Stimulated activated memory B cell treated with anti-CD40 and anti-IgM and Interleukin-4, amounts not matched to agents 10 μg/mL and 1 μg/mL and 100 μg/mL, for 72 hours (primary cell): ENCODE results near the gene ZCCHC24.

Experiments
- ATAC-seq: fragments of 150-1000 bp; cut with Tn5 transposase; 2 replicates; pipeline ENCODE4 v1.10.0; 2021
- H3K27ac Mint-ChIP-seq: one replicate; pipeline ENCODE4 v1.8.0; 2022; ENCODE audit warnings: mild to moderate bottlenecking, mixed read lengths
- H3K27me3 Mint-ChIP-seq: one replicate; pipeline ENCODE4 v1.8.0; 2022; ENCODE audit warnings: mixed read lengths
- H3K36me3 Mint-ChIP-seq: one replicate; pipeline ENCODE4 v1.8.0; 2022; ENCODE audit warnings: mixed read lengths
- H3K4me1 Mint-ChIP-seq: one replicate; pipeline ENCODE4 v1.8.0; 2022; ENCODE audit warnings: mixed read lengths
- H3K4me3 Mint-ChIP-seq: one replicate; pipeline ENCODE4 v1.8.0; 2022; ENCODE audit warnings: mild to moderate bottlenecking, moderate library complexity, mixed read lengths
- H3K9me3 Mint-ChIP-seq: one replicate; pipeline ENCODE4 v1.8.0; 2022; ENCODE audit warnings: mixed read lengths

The ZCCHC24 gene

DNA sequence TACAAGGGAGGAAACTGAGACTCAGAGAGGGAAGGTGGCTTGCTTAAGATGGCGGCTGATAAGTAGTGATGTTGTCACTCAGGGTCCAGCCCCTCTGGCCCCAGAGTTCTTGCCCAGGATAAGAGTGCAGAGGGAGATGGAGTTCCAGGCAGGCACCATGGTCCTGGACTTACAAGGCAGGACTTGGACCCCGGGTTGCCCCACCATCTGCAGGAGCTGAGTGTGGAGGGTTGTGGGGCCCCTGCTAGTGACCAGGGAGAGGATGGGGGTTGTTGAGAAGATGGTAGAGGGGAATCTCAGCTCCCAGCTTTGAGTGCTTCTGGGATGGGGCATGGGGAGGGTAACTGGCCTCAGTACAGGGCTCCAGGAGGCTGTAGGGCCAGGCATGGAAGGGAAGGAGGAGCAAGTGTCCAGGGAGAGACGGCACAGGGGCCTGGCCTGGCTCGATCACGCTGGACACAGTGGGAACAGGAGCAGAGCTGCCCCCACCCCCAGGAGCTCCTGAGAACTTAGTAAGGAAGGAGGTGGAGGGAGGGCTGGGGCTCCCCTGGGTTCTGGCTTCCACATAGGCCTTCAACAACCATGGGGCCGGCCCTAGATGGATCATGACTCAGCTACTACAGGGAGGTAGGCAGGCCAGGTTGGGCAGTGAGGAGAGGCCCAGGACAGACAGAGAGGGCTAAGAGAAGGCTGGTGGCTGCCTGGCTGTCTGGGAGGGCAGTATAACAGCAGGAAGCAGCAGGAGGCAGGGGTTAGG, 69.9 kb downstream of the ZCCHC24 start:
- Mint-ChIP-seq H3K4me1 (peaks cover 6% of the 10 kb centered on the region), H3K9me3 (peaks cover 3% of the 10 kb centered on the region), H3K4me3 (no peak overlapping the region), H3K27ac (no peak overlapping the region), H3K36me3 (no peaks in the 10 kb centered on the region), H3K27me3 (no peaks in the 10 kb centered on the region)
- ATAC-seq, result no peak

- Mint-ChIP-seq H3K27me3 (no peaks in the 10 kb centered on the region), H3K27ac (no peak overlapping the region), H3K4me3 (no peak overlapping the region), H3K4me1 (peaks cover 6% of the 10 kb centered on the region), H3K36me3 (no peaks in the 10 kb centered on the region), H3K9me3 (peaks cover 6% of the 10 kb centered on the region)
- peak; percentile 70 for ATAC-seq
Measured at GRCh38 chr10:79374312-79375191, 70.9 kb downstream of the ZCCHC24 start.

- Mint-ChIP-seq H3K27me3 (no peaks in the 10 kb centered on the region), H3K4me3 (no peak overlapping the region), H3K27ac (no peak overlapping the region), H3K36me3 (no peaks in the 10 kb centered on the region), H3K4me1 (peaks cover 6% of the 10 kb centered on the region), H3K9me3 (peaks cover 6% of the 10 kb centered on the region)
- no peak for ATAC-seq
Measured at GRCh38 chr10:79372871-79373270, 72.6 kb downstream of the ZCCHC24 start.

DNA sequence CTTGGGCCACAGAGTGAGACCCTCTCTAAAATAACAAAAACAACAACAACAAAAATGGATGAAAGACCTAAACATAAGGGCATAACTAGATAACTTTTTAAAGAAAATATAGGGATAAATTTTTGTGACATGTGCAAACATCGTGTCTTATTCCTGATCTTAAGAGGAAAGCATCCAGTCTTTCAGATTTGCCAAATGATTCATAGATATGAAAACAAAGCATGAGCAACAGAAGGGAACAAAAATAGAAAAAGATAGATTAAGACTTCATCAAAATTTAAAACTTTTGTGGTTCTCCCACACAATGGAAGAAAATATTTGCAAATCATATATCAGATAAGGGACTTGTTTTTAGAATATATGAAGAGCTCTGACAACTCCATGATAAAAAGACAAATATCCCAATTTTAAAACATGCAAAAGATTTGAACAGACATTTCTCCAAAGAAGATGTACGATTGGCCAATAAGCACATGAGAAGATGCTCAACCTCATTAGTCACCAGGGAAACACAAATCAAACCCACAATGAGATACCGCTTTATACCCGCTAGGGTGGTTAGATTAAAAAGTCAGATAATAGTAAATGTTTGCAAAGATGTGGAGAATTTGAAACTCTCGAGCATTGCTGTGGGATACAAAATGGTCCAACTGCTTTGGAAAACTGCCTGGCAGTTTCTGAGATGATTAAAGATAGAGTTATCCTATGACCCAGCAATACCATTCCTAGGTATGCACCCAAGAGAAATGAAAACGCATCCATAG, 77.8 kb downstream of the ZCCHC24 start:
- Mint-ChIP-seq H3K36me3 (no peaks in the 10 kb centered on the region), H3K9me3 (peaks cover 6% of the 10 kb centered on the region), H3K4me1 (no peaks in the 10 kb centered on the region), H3K27ac (no peak overlapping the region), H3K27me3 (no peaks in the 10 kb centered on the region), H3K4me3 (no peak overlapping the region)
- ATAC-seq, result no peak

- Mint-ChIP-seq H3K4me3 (no peak overlapping the region), H3K27ac (no peak overlapping the region), H3K27me3 (no peaks in the 10 kb centered on the region), H3K4me1 (peaks cover 20% of the 10 kb centered on the region), H3K9me3 (no peaks in the 10 kb centered on the region), H3K36me3 (peaks cover 20% of the 10 kb centered on the region)
- ATAC-seq, result no peak
Measured at GRCh38 chr10:79361726-79362397, 83.6 kb downstream of the ZCCHC24 start.

GRCh38 chr10:79360499-79361342, 84.7 kb downstream of the ZCCHC24 start:
- ATAC-seq, result no peak
- H3K4me1 Mint-ChIP-seq, result peaks cover 28% of the 10 kb centered on the region
- H3K9me3 Mint-ChIP-seq, result no peaks in the 10 kb centered on the region
- H3K4me3 Mint-ChIP-seq, result no peak overlapping the region
- no peak overlapping the region for H3K27ac Mint-ChIP-seq
- no peaks in the 10 kb centered on the region for H3K27me3 Mint-ChIP-seq
- H3K36me3 Mint-ChIP-seq, result peaks cover 27% of the 10 kb centered on the region

GRCh38 chr10:79359816-79360498, 85.5 kb downstream of the ZCCHC24 start:
- Mint-ChIP-seq H3K9me3 (no peaks in the 10 kb centered on the region), H3K27me3 (no peaks in the 10 kb centered on the region), H3K4me1 (peaks cover 36% of the 10 kb centered on the region), H3K36me3 (peaks cover 35% of the 10 kb centered on the region), H3K4me3 (no peak overlapping the region), H3K27ac (no peak overlapping the region)
- ATAC-seq, result peak; percentile 69

DNA sequence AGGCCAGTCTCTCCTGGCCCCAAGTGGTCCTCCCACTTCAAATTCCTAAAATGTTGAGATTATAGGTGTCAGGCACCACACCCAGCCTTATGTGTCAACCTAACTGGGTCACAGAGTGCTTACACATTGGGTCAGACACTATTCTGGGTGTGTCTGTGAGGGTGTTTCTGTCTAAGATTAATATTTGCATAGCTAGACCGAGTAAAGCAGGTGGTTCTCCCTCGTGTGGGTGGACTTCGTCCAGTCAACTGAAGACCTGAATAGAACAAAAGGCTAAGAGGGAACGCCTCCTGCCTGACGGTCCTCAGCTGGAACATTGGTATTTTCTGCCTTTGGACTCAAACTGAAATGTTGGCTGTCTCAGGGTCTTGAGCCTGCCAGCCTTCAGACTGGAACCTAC, 86.6 kb downstream of the ZCCHC24 start:
- no peak overlapping the region for H3K27ac Mint-ChIP-seq
- no peaks in the 10 kb centered on the region for H3K27me3 Mint-ChIP-seq
- H3K36me3 Mint-ChIP-seq, result peaks cover 46% of the 10 kb centered on the region
- no peaks in the 10 kb centered on the region for H3K9me3 Mint-ChIP-seq
- ATAC-seq, result peak; percentile 62
- peaks cover 47% of the 10 kb centered on the region for H3K4me1 Mint-ChIP-seq
- H3K4me3 Mint-ChIP-seq, result no peak overlapping the region

- Mint-ChIP-seq H3K4me3 (no peak overlapping the region), H3K27ac (no peak overlapping the region), H3K4me1 (peaks cover 62% of the 10 kb centered on the region), H3K27me3 (no peaks in the 10 kb centered on the region), H3K9me3 (no peaks in the 10 kb centered on the region), H3K36me3 (peaks cover 60% of the 10 kb centered on the region)
- no peak for ATAC-seq
Measured at GRCh38 chr10:79357180-79357579, 88.2 kb downstream of the ZCCHC24 start.

- H3K27me3 Mint-ChIP-seq, result no peaks in the 10 kb centered on the region
- peaks cover 64% of the 10 kb centered on the region for H3K4me1 Mint-ChIP-seq
- no peak overlapping the region for H3K4me3 Mint-ChIP-seq
- peaks cover 64% of the 10 kb centered on the region for H3K36me3 Mint-ChIP-seq
- peak; percentile 80 for ATAC-seq
- no peaks in the 10 kb centered on the region for H3K9me3 Mint-ChIP-seq
- peak overlapping the region; percentile 66 for H3K27ac Mint-ChIP-seq
Measured at GRCh38 chr10:79356104-79356503, 89.3 kb downstream of the ZCCHC24 start.

- Mint-ChIP-seq H3K4me1 (peaks cover 70% of the 10 kb centered on the region), H3K27ac (peak overlapping the region; percentile 66), H3K9me3 (no peaks in the 10 kb centered on the region), H3K4me3 (no peak overlapping the region), H3K27me3 (no peaks in the 10 kb centered on the region), H3K36me3 (peaks cover 70% of the 10 kb centered on the region)
- no peak for ATAC-seq
Measured at GRCh38 chr10:79355420-79356017, 89.9 kb downstream of the ZCCHC24 start.

- peaks cover 74% of the 10 kb centered on the region for H3K36me3 Mint-ChIP-seq
- H3K27ac Mint-ChIP-seq, result peak overlapping the region; percentile 61
- ATAC-seq, result no peak
- no peaks in the 10 kb centered on the region for H3K9me3 Mint-ChIP-seq
- no peak overlapping the region for H3K4me3 Mint-ChIP-seq
- peaks cover 73% of the 10 kb centered on the region for H3K4me1 Mint-ChIP-seq
- H3K27me3 Mint-ChIP-seq, result no peaks in the 10 kb centered on the region
Measured at GRCh38 chr10:79354615-79355014, 90.8 kb downstream of the ZCCHC24 start.

- ATAC-seq, result peak; percentile 59
- Mint-ChIP-seq H3K36me3 (peaks cover 78% of the 10 kb centered on the region), H3K27me3 (no peaks in the 10 kb centered on the region), H3K4me3 (no peak overlapping the region), H3K27ac (peak overlapping the region; percentile 61), H3K4me1 (peaks cover 76% of the 10 kb centered on the region), H3K9me3 (no peaks in the 10 kb centered on the region)
Measured at GRCh38 chr10:79354141-79354540, 91.3 kb downstream of the ZCCHC24 start.
